Measurements from ENCODE around the gene MAPKAPK3.

The MAPKAPK3 gene

DNA sequence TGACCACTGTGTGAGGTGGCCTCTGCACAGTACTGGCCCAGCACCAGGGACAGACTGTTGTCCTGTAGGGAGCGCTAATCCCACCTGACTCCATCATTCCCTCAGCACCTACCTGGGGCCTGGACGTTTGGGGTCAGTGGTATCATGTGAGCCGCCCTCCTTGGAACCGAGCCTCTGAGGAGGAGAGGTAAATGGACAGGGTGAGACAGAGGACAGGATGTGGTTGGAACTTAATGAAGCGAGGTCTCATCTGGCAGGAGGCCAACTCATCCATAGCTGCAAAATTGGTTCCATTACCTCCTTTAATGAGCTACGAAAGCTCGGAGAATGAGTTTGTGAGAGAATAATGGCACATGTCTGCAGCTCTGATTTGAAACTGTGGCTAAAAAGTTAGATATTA lies 13.9 kb downstream of the MAPKAPK3 start:
- Histone ChIP-seq H3K27ac (ENCODE audit: insufficient read depth in 1 of 2, low read depth in 1 of 2, low read length in 2 of 2, poor library complexity in 1 of 2, severe bottlenecking in 2 of 2) (peak overlapping the region in 1 of 2 experiments; percentile 69), H3K27me3 (replicated peaks in 2 of 5; ENCODE audit: control insufficient read depth in 4 of 5, insufficient read depth in 5 of 5, low read length in 4 of 5) (no peaks in the 10 kb centered on the region), H3K4me3 (ENCODE audit: control insufficient read depth in 1 of 7, extremely low read depth in 1 of 7, insufficient read depth in 4 of 7, low read depth in 2 of 7, low read length in 6 of 7) (peak overlapping the region in 1 of 7 experiments; percentile 30), H3K9me3 (ENCODE audit: control extremely low read depth in 1 of 5, control insufficient read depth in 4 of 5, insufficient read depth in 2 of 5, low read depth in 1 of 5, low read length in 4 of 5) (no peaks in the 10 kb centered on the region), H3K36me3 (ENCODE audit: control insufficient read depth in 4 of 4, insufficient read depth in 4 of 4, low read length in 3 of 4) (peaks cover 3 to 61% (median 9%) of the 10 kb centered on the region in 4 experiments), H3K4me1 (ENCODE audit: control extremely low read depth in 1 of 4, control insufficient read depth in 4 of 4, insufficient read depth in 4 of 4, low read length in 3 of 4) (peaks cover 12 to 95% (median 91%) of the 10 kb centered on the region in 4 experiments)
- ChIA-PET POLR2A (no interaction called here), CTCF (interaction anchor here (1.2 to 40.1 kb wide), 12 partner anchors 7 to 759 kb away, joined by 3 to 799 read pairs (median 6); partner anchors contain the start of genes C3orf18, CISH, HEMK1 and MAPKAPK3)
- DNase-seq = no peak
- 30% methylated on average over 2 of the region's 7 CpGs for WGBS (ENCODE audit: insufficient coverage)

DNA sequence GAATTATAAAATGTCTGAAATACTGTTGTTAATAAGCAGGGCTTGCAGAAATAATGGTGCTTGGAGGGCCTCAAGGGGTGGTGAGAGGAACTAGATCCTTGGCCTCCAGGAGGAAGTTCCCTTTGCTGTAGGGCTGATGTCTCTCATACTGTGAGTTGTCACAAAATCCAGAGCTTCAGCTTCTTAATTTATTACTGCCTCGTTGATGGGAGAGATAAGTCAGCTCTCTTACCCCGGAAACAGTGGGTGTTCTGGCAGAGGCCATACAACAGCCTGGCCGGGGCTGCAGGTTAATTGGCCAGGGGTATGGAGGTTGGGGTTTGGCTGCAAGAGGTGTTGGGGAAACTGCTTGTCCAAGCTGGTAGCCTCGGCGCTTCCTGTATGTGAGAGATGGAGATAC lies 15.5 kb downstream of the MAPKAPK3 start:
- DNase-seq = peak; percentile 42 to 87 (median 80)
- H3K36me3 ChIP-seq (ENCODE audit: control insufficient read depth in 4 of 4, insufficient read depth in 4 of 4, low read length in 3 of 4) = peaks cover 3 to 57% (median 8%) of the 10 kb centered on the region in 4 experiments
- no peaks in the 10 kb centered on the region for H3K9me3 ChIP-seq (ENCODE audit: control extremely low read depth in 1 of 5, control insufficient read depth in 4 of 5, insufficient read depth in 2 of 5, low read depth in 1 of 5, low read length in 4 of 5)
- WGBS (ENCODE audit: insufficient coverage) = 0% methylated on average over 4 of the region's 5 CpGs
- peaks cover 12 to 94% (median 90%) of the 10 kb centered on the region in 4 experiments for H3K4me1 ChIP-seq (ENCODE audit: control extremely low read depth in 1 of 4, control insufficient read depth in 4 of 4, insufficient read depth in 4 of 4, low read length in 3 of 4)
- H3K27ac ChIP-seq (ENCODE audit: insufficient read depth in 1 of 2, low read depth in 1 of 2, low read length in 2 of 2, poor library complexity in 1 of 2, severe bottlenecking in 2 of 2) = peak overlapping the region in 1 of 2 experiments; percentile 69
- ChIA-PET CTCF (interaction anchor here (1.1 to 40.1 kb wide), 11 partner anchors 9 to 757 kb away, joined by 3 to 799 read pairs (median 6); partner anchors contain the start of genes C3orf18, CISH, HEMK1 and MAPKAPK3), POLR2A (interaction anchor here (0.8 to 1.0 kb wide), 2 partner anchors 8 to 751 kb away, joined by 3 to 4 read pairs; no protein-coding TSS in a partner anchor)
- no peaks in the 10 kb centered on the region for H3K27me3 ChIP-seq (replicated peaks in 2 of 5; ENCODE audit: control insufficient read depth in 4 of 5, insufficient read depth in 5 of 5, low read length in 4 of 5)
- H3K4me3 ChIP-seq (ENCODE audit: control insufficient read depth in 1 of 7, extremely low read depth in 1 of 7, insufficient read depth in 4 of 7, low read depth in 2 of 7, low read length in 6 of 7) = peak overlapping the region in 3 of 7 experiments; percentile 26 to 41 (median 41)

DNA sequence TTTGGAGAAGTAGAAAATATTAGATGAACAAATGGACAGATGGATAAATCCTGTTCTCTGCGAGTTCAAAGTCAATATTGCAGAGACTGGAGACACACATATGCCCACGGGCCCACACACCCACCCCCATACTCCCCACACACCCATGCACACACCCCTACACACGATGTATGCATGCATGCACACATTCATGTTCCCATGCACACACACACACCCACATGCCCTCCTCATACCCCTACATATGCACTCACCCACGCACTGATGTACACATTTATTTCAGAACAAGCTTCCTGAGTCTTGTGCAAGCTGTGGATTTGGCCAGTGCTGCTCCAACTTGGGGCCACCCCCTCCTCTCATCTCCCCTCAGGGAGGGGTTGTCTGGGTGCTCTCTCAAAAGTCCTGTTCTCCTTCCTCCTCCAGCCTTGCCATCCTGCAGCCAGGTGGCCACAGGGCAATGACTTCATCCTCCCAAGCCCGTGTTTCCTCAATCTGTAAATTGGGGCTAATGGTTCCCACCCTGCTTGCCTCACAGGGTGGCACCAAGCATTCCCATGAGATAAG lies 16.4 kb downstream of the MAPKAPK3 start:
- WGBS (ENCODE audit: insufficient coverage) = 56% methylated on average over 5 of the region's 5 CpGs
- peaks cover 12 to 94% (median 89%) of the 10 kb centered on the region in 4 experiments for H3K4me1 ChIP-seq (ENCODE audit: control extremely low read depth in 1 of 4, control insufficient read depth in 4 of 4, insufficient read depth in 4 of 4, low read length in 3 of 4)
- H3K9me3 ChIP-seq (ENCODE audit: control extremely low read depth in 1 of 5, control insufficient read depth in 4 of 5, insufficient read depth in 2 of 5, low read depth in 1 of 5, low read length in 4 of 5) = no peaks in the 10 kb centered on the region
- no peak for DNase-seq
- ChIA-PET POLR2A (interaction anchor here (1.0 kb wide), 1 partner anchor 750 kb away, joined by 4 read pairs; no protein-coding TSS in a partner anchor), CTCF (interaction anchor here (1.1 to 40.1 kb wide), 11 partner anchors 10 to 798 kb away, joined by 3 to 799 read pairs (median 6); partner anchors contain the start of genes C3orf18, CISH, HEMK1 and MAPKAPK3)
- peak overlapping the region in 2 of 7 experiments; percentile 41 for H3K4me3 ChIP-seq (ENCODE audit: control insufficient read depth in 1 of 7, extremely low read depth in 1 of 7, insufficient read depth in 4 of 7, low read depth in 2 of 7, low read length in 6 of 7)
- peak overlapping the region in 1 of 2 experiments; percentile 69 for H3K27ac ChIP-seq (ENCODE audit: insufficient read depth in 1 of 2, low read depth in 1 of 2, low read length in 2 of 2, poor library complexity in 1 of 2, severe bottlenecking in 2 of 2)
- H3K36me3 ChIP-seq (ENCODE audit: control insufficient read depth in 4 of 4, insufficient read depth in 4 of 4, low read length in 3 of 4) = peaks cover 3 to 55% (median 6%) of the 10 kb centered on the region in 4 experiments
- H3K27me3 ChIP-seq (replicated peaks in 2 of 5; ENCODE audit: control insufficient read depth in 4 of 5, insufficient read depth in 5 of 5, low read length in 4 of 5) = no peaks in the 10 kb centered on the region

DNA sequence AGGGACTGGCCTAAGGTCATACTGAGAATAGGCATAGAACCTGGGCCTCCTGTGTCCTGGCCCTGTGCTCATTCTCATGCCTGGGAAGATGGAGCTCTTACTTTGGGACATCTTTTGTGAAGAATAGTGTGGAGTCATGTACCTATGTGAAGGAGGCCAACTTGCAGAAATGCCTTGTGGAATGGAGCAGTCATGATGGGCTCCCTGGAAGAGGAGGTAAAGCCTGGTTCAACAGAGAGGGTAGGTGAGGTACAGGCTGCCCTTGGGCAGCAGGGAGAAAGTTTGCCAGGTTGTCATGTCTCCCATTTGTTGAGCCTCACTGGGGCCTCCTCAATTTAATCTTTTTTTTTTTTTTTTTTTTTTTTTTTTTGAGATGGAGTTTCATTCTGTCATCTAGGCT lies 18.1 kb downstream of the MAPKAPK3 start:
- CTCF ChIA-PET = interaction anchor here (1.1 to 40.1 kb wide), 7 partner anchors 9 to 64 kb away, joined by 3 to 799 read pairs (median 8); partner anchors contain the start of genes C3orf18, CISH, HEMK1 and MAPKAPK3
- DNase-seq = no peak
- Histone ChIP-seq H3K27ac (ENCODE audit: insufficient read depth in 1 of 2, low read depth in 1 of 2, low read length in 2 of 2, poor library complexity in 1 of 2, severe bottlenecking in 2 of 2) (no peak overlapping the region), H3K27me3 (replicated peaks in 2 of 5; ENCODE audit: control insufficient read depth in 4 of 5, insufficient read depth in 5 of 5, low read length in 4 of 5) (no peaks in the 10 kb centered on the region), H3K36me3 (ENCODE audit: control insufficient read depth in 4 of 4, insufficient read depth in 4 of 4, low read length in 3 of 4) (peaks cover 3 to 54% (median 17%) of the 10 kb centered on the region in 4 experiments), H3K9me3 (ENCODE audit: control extremely low read depth in 1 of 5, control insufficient read depth in 4 of 5, insufficient read depth in 2 of 5, low read depth in 1 of 5, low read length in 4 of 5) (no peaks in the 10 kb centered on the region), H3K4me1 (ENCODE audit: control extremely low read depth in 1 of 4, control insufficient read depth in 4 of 4, insufficient read depth in 4 of 4, low read length in 3 of 4) (peaks cover 12 to 83% (median 72%) of the 10 kb centered on the region in 4 experiments), H3K4me3 (ENCODE audit: control insufficient read depth in 1 of 7, extremely low read depth in 1 of 7, insufficient read depth in 4 of 7, low read depth in 2 of 7, low read length in 6 of 7) (no peak overlapping the region)
- POLR2A ChIA-PET = interaction anchor here (0.6 kb wide), 1 partner anchor 22 kb away, joined by 4 read pairs; no protein-coding TSS in a partner anchor

DNA sequence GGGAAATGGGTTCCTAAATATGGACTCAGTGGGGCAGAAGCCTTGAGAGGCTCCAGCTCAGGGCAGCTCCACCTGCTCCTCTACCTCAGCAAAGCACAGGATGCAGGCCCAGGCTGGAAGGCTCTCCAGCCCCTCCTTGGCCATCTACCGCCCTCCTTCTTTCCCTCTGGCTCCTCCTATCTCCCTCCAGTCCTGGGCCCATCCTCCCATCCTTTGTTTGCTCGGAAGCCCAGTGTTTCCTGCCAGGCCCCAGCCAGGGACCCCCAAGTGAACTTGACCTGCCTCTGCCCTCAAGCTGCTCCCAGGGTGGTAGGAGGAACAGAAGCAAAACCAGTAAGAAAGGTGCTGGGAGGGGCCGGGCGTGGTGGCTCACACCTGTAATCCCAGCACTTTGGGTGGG lies 20.1 kb downstream of the MAPKAPK3 start:
- CTCF ChIA-PET = interaction anchor here (1.1 to 3.1 kb wide), 6 partner anchors 9 to 22 kb away, joined by 3 to 9 read pairs (median 4); partner anchors contain the start of gene MAPKAPK3
- no peaks in the 10 kb centered on the region for H3K27me3 ChIP-seq (replicated peaks in 2 of 5; ENCODE audit: control insufficient read depth in 4 of 5, insufficient read depth in 5 of 5, low read length in 4 of 5)
- H3K36me3 ChIP-seq (ENCODE audit: control insufficient read depth in 4 of 4, insufficient read depth in 4 of 4, low read length in 3 of 4) = peaks cover 18 to 60% (median 34%) of the 10 kb centered on the region in 4 experiments
- DNase-seq = no peak
- POLR2A ChIA-PET = no interaction called here
- peak overlapping the region in 1 of 2 experiments; percentile 50 for H3K27ac ChIP-seq (ENCODE audit: insufficient read depth in 1 of 2, low read depth in 1 of 2, low read length in 2 of 2, poor library complexity in 1 of 2, severe bottlenecking in 2 of 2)
- H3K4me3 ChIP-seq (ENCODE audit: control insufficient read depth in 1 of 7, extremely low read depth in 1 of 7, insufficient read depth in 4 of 7, low read depth in 2 of 7, low read length in 6 of 7) = peak overlapping the region in 1 of 7 experiments; percentile 0
- no peaks in the 10 kb centered on the region for H3K9me3 ChIP-seq (ENCODE audit: control extremely low read depth in 1 of 5, control insufficient read depth in 4 of 5, insufficient read depth in 2 of 5, low read depth in 1 of 5, low read length in 4 of 5)
- 85% methylated on average over 4 of the region's 4 CpGs for WGBS (ENCODE audit: insufficient coverage)
- peaks cover 2 to 63% (median 53%) of the 10 kb centered on the region in 4 experiments for H3K4me1 ChIP-seq (ENCODE audit: control extremely low read depth in 1 of 4, control insufficient read depth in 4 of 4, insufficient read depth in 4 of 4, low read length in 3 of 4)

DNA sequence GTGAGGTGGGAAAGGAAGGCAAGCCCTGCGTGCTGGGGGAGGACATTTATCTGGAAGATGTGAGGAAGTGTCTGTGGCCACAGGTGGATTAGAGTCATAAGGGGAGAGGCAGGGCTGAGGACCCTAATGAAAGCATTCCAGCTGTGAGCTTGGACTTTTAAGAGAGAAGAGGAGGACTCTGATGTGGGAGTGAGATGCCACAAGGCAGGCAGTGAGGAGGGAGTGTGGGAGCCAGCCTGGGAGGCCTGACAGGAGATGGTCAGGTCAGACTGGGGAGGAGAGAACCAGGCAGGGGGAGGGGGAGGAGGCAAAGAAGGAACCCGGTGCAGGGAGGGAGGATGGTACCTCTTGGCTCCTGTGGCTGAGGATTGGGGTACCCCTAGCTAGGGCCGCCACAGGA lies 21.0 kb downstream of the MAPKAPK3 start:
- Histone ChIP-seq H3K4me3 (ENCODE audit: control insufficient read depth in 1 of 7, extremely low read depth in 1 of 7, insufficient read depth in 4 of 7, low read depth in 2 of 7, low read length in 6 of 7) (no peak overlapping the region), H3K27ac (ENCODE audit: insufficient read depth in 1 of 2, low read depth in 1 of 2, low read length in 2 of 2, poor library complexity in 1 of 2, severe bottlenecking in 2 of 2) (peak overlapping the region in 1 of 2 experiments; percentile 11), H3K36me3 (ENCODE audit: control insufficient read depth in 4 of 4, insufficient read depth in 4 of 4, low read length in 3 of 4) (peaks cover 21 to 67% (median 41%) of the 10 kb centered on the region in 4 experiments), H3K4me1 (ENCODE audit: control extremely low read depth in 1 of 4, control insufficient read depth in 4 of 4, insufficient read depth in 4 of 4, low read length in 3 of 4) (peaks cover 0 to 54% (median 44%) of the 10 kb centered on the region in 4 experiments), H3K9me3 (ENCODE audit: control extremely low read depth in 1 of 5, control insufficient read depth in 4 of 5, insufficient read depth in 2 of 5, low read depth in 1 of 5, low read length in 4 of 5) (no peaks in the 10 kb centered on the region), H3K27me3 (replicated peaks in 2 of 5; ENCODE audit: control insufficient read depth in 4 of 5, insufficient read depth in 5 of 5, low read length in 4 of 5) (no peaks in the 10 kb centered on the region)
- POLR2A ChIA-PET = interaction anchor here (1.1 kb wide), 1 partner anchor 17 kb away, joined by 3 read pairs; no protein-coding TSS in a partner anchor
- CTCF ChIA-PET = interaction anchor here (0.9 to 3.1 kb wide), 4 partner anchors 10 to 23 kb away, joined by 3 to 9 read pairs (median 7); no protein-coding TSS in a partner anchor
- no peak for DNase-seq
- 36% methylated on average over 3 of the region's 3 CpGs for WGBS (ENCODE audit: insufficient coverage)

Data from common myeloid progenitor, CD34-positive (primary cell).